T1000 (cell line): Measurements from ENCODE around the gene CBLN1.

ENCODE experiments used
- DNase-seq: peaks from one replicate; lab custom pipeline; 2025; ENCODE audit warnings: mixed read lengths; lab: John Stamatoyannopoulos, UW

CBLN1 gene

DNA sequence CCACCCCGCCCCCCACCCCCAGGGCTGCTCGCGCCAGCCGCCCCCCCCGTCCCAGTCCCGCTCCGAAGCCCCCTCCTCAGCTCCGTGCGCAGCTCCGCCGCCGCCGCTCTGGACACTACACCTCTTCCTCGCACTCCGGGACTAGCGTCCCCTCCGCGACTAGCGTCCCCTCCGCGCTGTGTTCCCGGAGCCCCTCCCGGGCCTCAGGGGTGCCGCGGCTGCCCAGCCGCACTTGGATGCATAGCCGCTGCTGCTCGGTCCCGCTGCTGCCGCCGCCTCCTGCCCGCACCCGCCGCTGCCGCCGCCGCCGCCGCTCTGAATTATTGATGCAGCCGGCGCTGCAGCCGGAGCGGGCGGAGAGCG lies at the start of gene CBLN1:
Gene CBLN1 (minus strand): TSS at position 359 of the 363 bp plus-strand sequence. CDS start 373 bp downstream, outside the sequence.
- no peak for DNase-seq

GRCh38 chr16:49330562-49331201 lies 49.0 kb upstream of the CBLN1 start:
- no peak for DNase-seq

DNA sequence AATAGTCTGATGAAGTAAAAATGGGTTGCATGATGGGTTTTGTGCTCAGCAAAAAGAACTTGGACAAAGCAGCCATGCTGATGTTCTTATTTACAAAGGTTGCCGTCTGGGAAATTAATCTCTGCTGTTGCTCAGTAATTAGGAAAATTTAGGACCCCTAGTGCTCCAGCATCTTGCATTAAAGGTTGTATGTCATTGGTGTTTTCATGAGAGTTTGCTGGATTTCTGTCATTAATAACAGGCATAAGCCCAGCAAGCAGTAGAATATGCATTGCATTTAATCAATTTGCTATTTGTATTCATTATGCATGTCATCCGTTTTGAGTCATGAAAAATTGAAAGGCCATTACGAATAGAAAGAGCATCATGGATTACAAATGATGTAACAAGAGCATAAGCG lies 46.7 kb upstream of the CBLN1 start:
- DNase-seq, result no peak

GRCh38 chr16:49327466-49327865 lies 45.8 kb upstream of the CBLN1 start:
- DNase-seq, result no peak

GRCh38 chr16:49324703-49325102 lies 43.1 kb upstream of the CBLN1 start:
- DNase-seq, result no peak

- DNase-seq, result no peak
Observed at GRCh38 chr16:49315602-49316001, 34.0 kb upstream of the CBLN1 start.

- DNase-seq, result no peak
Observed at GRCh38 chr16:49312389-49312985, 30.8 kb upstream of the CBLN1 start.

DNA sequence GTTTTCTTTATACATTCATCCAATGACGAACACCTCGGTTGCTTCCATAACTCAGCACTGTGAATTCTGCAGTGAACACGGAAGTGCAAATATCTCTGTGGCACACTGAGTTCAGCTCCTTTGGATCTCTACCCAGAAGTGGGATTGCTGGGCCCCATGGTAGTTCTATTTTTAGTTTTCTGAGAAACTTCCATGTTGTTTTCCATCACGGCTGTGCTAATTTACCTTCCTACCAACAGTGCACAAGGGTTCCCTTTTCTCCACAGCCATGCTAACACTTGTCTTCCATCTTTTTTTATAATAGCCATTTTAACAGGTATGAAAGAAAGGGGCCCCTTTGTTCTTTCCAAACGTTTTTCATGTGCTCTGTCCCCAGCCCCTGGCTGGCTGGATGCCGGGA lies 30.2 kb upstream of the CBLN1 start:
- no peak for DNase-seq

- DNase-seq, result no peak
Observed at GRCh38 chr16:49307176-49307575, 25.5 kb upstream of the CBLN1 start.

GRCh38 chr16:49305406-49305805 lies 23.8 kb upstream of the CBLN1 start:
- DNase-seq, result no peak

DNA sequence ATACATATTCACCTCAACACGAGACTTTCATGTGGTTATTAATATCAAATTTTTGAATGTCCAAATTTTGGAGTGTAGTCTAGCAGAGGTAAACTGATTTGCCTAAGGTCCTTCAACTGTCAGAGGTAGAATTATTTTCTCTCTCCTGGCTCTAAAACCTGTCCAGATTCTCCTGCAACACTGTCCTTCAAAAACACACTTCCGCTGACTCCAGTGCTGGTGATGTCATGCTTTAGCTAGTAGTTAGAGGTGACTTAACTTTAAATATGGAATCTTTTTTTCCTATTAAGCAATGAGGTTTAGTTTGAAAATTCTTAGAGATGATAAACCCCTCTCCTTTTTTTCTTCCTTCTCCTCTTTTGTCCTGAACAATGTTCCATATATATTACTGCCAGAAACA lies 10.8 kb upstream of the CBLN1 start:
- DNase-seq, result no peak

GRCh38 chr16:49287572-49287971 lies 5.9 kb upstream of the CBLN1 start:
- no peak for DNase-seq

DNA sequence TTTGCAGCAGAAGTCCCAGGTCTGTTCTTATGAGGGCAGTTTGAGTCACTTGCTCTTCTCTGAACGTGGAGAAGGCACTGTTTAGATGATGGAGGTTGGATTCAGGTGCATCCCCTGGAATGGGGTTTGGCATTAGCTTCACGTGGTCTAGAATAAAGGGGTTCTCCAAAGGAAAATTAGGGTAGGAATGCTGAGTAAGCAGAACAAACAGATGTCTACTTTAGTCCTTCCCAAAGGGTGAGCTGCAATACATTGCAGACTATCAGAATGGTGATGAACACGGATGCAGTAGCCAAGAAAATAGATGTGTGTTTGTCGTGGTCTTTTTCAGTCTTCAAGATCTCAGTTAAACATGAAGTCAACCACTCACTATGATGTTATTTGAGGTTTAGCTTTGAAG lies 3.3 kb upstream of the CBLN1 start:
- DNase-seq, result no peak

DNA sequence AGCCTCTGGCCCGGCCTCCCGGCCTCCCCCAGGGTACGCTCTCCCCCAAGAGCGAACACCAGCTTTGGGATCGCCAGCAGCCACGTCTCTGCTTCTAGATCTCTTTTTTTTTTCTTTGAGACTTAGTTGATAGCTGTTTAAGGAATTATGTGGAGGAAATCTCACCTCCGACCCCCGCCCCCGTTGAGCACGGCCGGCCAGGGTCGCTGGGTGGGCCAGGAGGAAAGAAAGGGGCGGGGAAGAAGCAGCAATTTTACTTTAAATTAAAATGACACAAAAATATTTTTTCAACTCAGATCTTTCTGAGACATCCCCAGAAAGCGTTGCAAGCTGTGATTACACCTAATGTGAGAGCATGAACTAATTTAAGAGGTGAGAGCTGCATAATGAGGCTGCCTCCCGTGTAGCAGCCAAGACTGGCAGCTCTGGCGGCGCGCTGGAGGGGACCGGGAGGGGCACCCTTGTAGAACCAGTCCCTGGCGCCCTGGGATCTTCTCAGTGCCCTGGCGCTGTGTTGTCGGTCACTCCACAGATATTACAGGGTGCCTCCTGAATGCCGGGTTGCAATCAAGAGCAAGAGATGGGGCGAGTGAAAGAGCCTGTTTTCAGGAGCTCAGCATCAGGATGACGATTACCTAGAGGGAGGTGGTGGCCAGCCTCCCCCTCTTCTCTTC lies 1.9 kb upstream of the CBLN1 start:
- no peak for DNase-seq

GRCh38 chr16:49282690-49283375 lies 1.2 kb upstream of the CBLN1 start:
- no peak for DNase-seq

GRCh38 chr16:49281843-49282642 lies 405 bp upstream of the CBLN1 start:
- no peak for DNase-seq

DNA sequence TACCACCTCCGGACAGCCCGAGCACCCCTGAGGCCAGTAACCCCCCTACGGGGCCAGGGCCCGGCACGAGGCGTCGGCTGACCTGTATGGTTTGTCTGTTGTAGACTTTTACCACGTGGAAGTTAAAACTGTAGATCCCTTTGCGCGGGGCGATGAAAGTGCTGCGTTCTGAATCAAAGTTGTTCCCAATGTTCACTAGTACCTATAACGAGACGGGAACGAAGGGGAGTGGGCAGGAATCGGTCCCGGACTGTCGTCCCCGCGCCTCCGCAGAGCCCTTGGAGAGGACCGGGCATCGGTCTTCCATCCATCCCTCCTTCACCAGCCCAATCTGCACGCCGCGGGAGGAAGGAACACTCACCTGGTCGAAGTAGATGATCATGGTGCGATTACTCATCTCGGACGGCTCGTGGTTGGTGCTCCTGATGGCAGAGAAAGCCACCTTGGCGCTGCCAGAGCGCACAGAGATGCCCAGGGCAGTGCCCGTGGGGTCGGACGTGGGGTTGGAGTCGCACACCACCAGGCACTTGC lies 732 bp downstream of the CBLN1 start:
- DNase-seq, result no peak

GRCh38 chr16:49280105-49280741 lies 1.4 kb downstream of the CBLN1 start:
- no peak for DNase-seq

GRCh38 chr16:49278944-49279725 lies 2.5 kb downstream of the CBLN1 start:
- no peak for DNase-seq

- DNase-seq, result no peak
Observed at GRCh38 chr16:49278567-49278827, 3.1 kb downstream of the CBLN1 start.
